ENCODE data around the gene TMOD1. TPM values are rescaled to one million over a fixed set of nuclear protein-coding genes. Genes with fewer than 3 reads are reported as not detected.
A peak's percentile ranks its signal among the peaks of the same experiment; 100 is the strongest.

TMOD1 gene
- total RNA-seq, 4 donors from 2014 or later = 10.1 to 33.8 (median 21.0) TPM

DNA sequence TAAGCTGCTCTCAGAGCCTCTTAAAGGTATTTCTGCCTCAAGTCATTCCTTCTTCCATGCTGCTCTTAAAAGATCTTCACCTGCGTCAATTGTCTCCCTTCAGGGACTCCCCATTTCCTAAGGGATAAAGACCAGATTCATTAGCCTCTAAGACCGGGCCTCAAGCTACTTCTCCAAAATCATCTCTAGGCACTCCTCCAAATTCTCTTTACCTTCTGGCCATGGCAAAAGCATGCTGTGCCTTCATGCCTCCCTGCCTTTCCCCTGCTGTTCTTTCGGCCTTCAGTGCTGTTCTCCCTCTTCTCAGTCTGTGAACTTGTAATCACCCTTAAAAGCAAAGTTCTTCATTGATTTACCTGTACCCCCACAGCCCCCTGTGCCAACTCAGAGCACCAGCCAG lies 4.4 kb downstream of the TMOD1 start:
- TF ChIP-seq, protein P1, sequence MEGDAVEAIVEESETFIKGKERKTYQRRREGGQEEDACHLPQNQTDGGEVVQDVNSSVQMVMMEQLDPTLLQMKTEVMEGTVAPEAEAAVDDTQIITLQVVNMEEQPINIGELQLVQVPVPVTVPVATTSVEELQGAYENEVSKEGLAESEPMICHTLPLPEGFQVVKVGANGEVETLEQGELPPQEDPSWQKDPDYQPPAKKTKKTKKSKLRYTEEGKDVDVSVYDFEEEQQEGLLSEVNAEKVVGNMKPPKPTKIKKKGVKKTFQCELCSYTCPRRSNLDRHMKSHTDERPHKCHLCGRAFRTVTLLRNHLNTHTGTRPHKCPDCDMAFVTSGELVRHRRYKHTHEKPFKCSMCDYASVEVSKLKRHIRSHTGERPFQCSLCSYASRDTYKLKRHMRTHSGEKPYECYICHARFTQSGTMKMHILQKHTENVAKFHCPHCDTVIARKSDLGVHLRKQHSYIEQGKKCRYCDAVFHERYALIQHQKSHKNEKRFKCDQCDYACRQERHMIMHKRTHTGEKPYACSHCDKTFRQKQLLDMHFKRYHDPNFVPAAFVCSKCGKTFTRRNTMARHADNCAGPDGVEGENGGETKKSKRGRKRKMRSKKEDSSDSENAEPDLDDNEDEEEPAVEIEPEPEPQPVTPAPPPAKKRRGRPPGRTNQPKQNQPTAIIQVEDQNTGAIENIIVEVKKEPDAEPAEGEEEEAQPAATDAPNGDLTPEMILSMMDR (IDR thresholded peaks at IDR 0.05) = no peak
- DNase-seq (ENCODE audit: low spot score) (no peak), ATAC-seq (ENCODE audit: low FRiP score) (no peak)

DNA sequence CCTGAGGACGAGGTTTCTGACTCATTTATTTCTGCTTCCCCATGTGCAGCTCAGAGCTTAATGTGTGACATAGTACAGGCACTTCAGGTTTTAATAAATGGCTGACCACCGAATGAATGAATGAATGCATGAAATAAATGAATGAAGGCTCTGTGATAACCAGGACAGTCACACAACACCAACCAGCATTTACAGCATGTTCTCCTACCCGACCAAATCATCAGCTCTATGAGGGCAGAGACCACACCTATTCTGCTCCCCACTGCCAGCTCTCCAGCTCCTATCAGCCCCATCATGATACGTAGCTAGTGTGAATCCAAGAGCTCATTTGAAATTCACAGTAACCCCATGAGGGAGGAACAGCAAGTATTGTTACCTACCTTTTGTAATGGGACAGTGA lies 4.8 kb downstream of the TMOD1 start:
- ATAC-seq (ENCODE audit: low FRiP score) (no peak), DNase-seq (ENCODE audit: low spot score) (no peak)
- TF ChIP-seq, protein P1 (IDR thresholded peaks at IDR 0.05) = no peak

DNA sequence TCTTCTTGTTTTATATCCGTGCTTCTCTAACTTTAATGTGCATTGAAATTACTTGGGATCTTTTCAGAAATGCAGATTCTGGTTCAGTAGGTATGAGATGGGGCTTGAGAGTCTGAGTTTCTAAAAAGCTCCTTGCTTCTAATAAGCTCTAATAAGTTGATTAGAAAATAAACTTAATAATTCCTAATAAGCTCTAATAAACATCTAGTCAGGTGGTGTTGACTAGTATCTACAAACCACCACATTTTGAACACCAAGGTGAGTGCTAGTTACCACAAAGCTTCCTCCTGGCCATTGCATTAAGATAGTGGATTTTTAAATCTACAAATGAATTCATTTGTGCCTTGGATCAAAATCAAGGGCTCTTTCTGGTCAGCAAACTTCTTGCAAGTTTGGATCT lies 5.3 kb downstream of the TMOD1 start:
- DNase-seq (ENCODE audit: low spot score) (no peak), ATAC-seq (ENCODE audit: low FRiP score) (no peak)
- TF ChIP-seq, protein P1 (IDR thresholded peaks at IDR 0.05) = no peak

DNA sequence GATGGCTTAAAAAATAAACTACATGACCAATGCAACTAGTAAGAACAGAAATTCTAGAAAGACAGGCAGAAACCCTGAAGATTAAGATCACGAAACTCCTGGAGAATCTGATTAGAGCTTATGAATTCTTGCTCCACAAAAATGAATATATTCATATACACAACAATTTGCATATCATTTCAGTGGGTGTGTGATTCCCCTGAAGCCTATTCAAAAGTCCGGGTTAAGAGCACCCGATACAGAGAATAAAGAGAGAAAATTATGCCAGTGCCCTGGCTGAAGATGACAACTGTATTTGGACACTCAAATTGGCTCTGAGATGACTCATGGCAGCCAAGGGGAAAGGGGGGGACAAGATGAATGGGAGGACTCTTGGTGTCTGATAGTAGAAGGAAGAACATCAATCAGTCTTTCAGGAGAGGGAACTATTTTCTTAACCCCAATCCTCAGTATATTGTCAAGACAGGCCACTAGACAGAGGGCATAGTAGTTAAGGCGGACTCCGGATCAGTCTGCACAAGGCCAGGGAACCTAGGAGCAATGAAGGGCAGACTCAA lies 6.0 kb downstream of the TMOD1 start:
- DNase-seq (ENCODE audit: low spot score) (no peak), ATAC-seq (ENCODE audit: low FRiP score) (no peak)
- TF ChIP-seq, protein P1 (IDR thresholded peaks at IDR 0.05) = no peak

DNA sequence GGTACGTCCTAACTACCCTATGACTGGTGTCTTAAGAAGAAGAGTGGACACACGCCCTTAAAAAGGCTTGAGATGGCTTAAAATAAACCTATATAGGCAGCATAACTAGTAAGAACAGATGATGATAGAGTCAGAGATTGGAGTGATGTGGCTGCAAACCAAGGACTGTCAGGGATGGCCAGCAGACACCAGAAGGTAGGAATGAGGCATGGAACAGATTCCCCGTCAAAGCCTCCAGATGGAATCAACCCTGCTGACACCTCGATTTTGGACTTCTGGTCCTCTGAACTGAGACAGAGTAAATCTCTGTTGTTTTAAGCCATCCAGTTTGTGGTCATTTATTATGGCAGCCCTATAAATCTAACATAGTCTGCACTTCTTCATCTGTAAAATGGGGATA lies 7.4 kb downstream of the TMOD1 start:
- TF ChIP-seq, protein P1 (IDR thresholded peaks at IDR 0.05) = no peak
- DNase-seq (ENCODE audit: low spot score) (no peak), ATAC-seq (ENCODE audit: low FRiP score) (no peak)

DNA sequence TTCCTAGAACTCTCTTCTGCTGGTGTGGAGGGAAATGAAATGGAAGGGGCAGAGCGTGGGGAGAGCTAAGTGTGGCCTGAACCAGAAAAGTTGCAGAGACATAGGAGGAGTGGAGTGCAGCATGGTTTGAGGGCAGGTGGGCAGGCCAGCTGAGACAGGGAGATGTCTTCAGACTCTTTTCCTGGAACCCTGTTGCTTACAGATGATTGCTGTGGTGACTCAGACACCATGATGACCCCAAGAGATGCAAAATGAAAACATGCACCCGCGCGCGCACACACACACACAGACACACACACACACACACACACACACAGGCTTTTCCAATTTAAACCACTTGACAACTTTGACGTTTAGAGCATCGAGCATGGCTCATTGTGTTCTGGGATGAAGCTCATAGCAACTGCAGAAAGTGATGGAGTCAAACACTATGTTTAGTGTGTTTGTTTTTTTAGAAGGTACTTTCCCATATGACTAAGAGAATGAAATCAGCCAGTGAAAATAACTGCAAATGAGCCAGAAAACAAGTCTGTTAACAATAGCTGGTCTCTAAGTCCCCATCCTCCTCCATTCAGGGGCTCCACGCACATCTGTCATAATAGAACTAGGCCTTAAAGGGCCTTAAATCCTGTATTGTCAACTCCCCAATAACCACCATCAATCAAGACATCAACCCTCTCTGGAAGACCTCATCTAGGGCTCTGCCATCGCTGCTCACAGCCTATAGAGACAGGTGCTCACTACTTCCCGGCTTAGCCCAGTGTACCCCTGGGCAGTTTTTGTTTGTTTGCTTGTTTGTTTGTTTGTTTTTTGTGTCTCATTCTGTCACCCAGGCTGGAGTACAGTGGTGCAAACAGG lies 9.6 kb downstream of the TMOD1 start:
- TF ChIP-seq, protein P1 (IDR thresholded peaks at IDR 0.05) = no peak
- DNase-seq (ENCODE audit: low spot score) = no peak
- ATAC-seq (ENCODE audit: low FRiP score) = peak; percentile 31
